Activated naive CD4-positive, alpha-beta T cell treated with anti-CD3 and anti-CD28 coated beads, Interleukin-2, amount 10 ng/mL, durations not matched to agents 5 hours and 36 hours (primary cell): ENCODE measurements around the gene ILK. TPM values are rescaled to one million over a fixed set of nuclear protein-coding genes. Genes with fewer than 3 reads are reported as not detected.

ENCODE experiments used
- total RNA-seq, 2 experiments: library from RNA; stranded (reverse); gene quantifications; one replicate each; pipeline ENCODE4 v1.2.3, GENCODE V29; 2021

Gene ILK
- 100 to 1,000 TPM; 151 to 155 TPM for total RNA-seq

GRCh38 chr11:6603287-6604080 lies at the start of gene ILK, which contains the start of gene RRP8:
Gene ILK (plus strand): TSS chr11:6603774. CDS start chr11:6604272, 498 bp downstream.
Gene RRP8 (minus strand): TSS chr11:6603616. CDS start chr11:6603502, 114 bp downstream.

GRCh38 chr11:6612213-6613041 lies 8.9 kb downstream of the ILK start, which contains the start of gene TAF10:
Gene TAF10 (minus strand): TSS chr11:6612216. CDS start chr11:6612189, 27 bp downstream.

GRCh38 chr11:6619004-6619745 lies 15.6 kb downstream of the ILK start, which contains the start of gene TPP1:
Gene TPP1 (minus strand): TSS chr11:6619422. CDS start chr11:6619400, 22 bp downstream.

GRCh38 chr11:6655790-6656583 lies 52.4 kb downstream of the ILK start, which contains the start of gene DCHS1:
Gene DCHS1 (minus strand): TSS chr11:6655809. CDS start chr11:6641613, 14,196 bp downstream.

Other genes with a start within 250 kb of the ILK start
- 10 to 100 TPM; 50.0 to 50.1 TPM for gene SMPD1, start 213.3 kb upstream of the ILK start, total RNA-seq
- 10 to 100 TPM; 63.5 to 66.8 TPM for gene APBB1, start 184.7 kb upstream of the ILK start, total RNA-seq
- under 1 TPM in 1 of 2 experiments, not detected in 1; 0.39 TPM for gene HPX, start 162.8 kb upstream of the ILK start, total RNA-seq
- 1 to 10 TPM; 7.5 to 9.3 TPM for gene TRIM3, start 129.8 kb upstream of the ILK start, total RNA-seq
- 10 to 100 TPM; 40.7 to 42.8 TPM for gene ARFIP2, start 122.4 kb upstream of the ILK start, total RNA-seq
- gene TIMM10B, start 122.3 kb upstream of the ILK start, total RNA-seq = 10 to 100 TPM; 40.9 to 42.2 TPM
- 10 to 100 TPM; 18.5 to 21.1 TPM for gene DNHD1, start 106.5 kb upstream of the ILK start, total RNA-seq
- 10 to 100 TPM; 27.1 to 32.8 TPM for gene RRP8, start 158 bp upstream of the ILK start, total RNA-seq
- 100 to 1,000 TPM; 143 to 148 TPM for gene TAF10, start 8.4 kb downstream of the ILK start, total RNA-seq
- 100 to 1,000 TPM in 1 of 2 experiments, 10 to 100 TPM in 1; 99.0 to 101 TPM for gene TPP1, start 15.6 kb downstream of the ILK start, total RNA-seq
- gene DCHS1, start 52.0 kb downstream of the ILK start, total RNA-seq = under 1 TPM; 0.36 to 0.38 TPM
- gene MRPL17, start 79.6 kb downstream of the ILK start, total RNA-seq = 10 to 100 TPM; 36.1 to 38.8 TPM
- not detected for gene OR2AG2, start 168.2 kb downstream of the ILK start, total RNA-seq
- gene OR2AG1, start 179.2 kb downstream of the ILK start, total RNA-seq = not detected
- not detected for gene OR6A2, start 195.9 kb downstream of the ILK start, total RNA-seq
- gene OR10A5, start 241.9 kb downstream of the ILK start, total RNA-seq = not detected